Skeletal muscle cell (primary cell): ENCODE data around the gene H6PD.

Source experiments
- DNase-seq: peaks from one replicate; pipeline ENCODE4 v3.0.0-alpha.2; 2010; ENCODE audit warnings: low read depth
- H3K4me3 ChIP-seq: 2 replicates; pipeline ENCODE4 v1.5.1; 2011; ENCODE audit warnings: low read depth, mild to moderate bottlenecking, control low read depth, low read length, moderate library complexity

H6PD gene

DNA sequence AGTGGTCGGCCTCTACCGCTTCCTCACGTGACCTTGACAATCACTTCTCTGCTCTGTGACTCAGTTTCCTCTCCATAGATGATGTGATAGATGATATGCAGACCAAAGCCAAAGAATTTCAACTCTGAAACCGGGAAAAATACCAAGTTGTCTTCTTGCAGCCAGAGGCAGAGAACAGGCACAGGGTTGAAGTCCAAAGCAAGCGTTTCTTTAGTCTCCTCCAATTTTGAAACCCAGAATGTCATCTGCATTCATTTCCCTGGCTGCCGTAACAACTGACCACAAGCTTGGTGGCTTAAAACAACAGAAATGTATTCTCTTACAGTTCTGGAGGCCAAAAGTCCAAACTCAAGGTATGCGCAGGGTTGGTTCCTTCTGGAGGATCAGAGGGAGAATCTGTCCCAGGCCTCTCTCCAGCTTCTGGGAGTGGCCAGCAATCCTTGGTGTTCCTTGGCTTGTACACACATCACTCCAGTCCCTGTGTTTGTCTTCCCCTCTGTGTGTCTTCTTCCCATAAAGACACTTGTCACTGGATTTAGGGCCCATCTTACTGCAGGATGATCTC lies 30.3 kb upstream of the H6PD start:
- H3K4me3 ChIP-seq: no peak overlapping the region
- no peak for DNase-seq

DNA sequence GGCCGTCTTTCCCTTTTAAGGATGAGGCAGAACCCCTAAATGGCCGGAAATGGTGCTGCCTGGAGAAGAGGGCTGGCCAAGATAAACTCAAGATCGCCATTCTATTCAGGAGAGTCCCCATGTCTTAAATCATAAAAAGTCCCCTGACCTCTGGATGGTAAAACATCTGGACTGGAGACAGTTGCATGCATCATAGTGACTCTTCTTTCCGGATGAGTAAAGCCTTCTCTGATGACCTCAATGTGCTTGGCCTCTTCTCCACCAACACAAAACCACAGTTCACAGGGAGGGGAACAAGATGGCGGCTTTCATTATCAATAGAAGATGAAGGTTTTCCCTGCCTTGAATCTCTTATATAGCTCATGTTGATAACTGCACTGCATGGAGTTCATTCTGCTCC lies 27.5 kb upstream of the H6PD start:
- H3K4me3 ChIP-seq: no peak overlapping the region
- DNase-seq: peak; percentile 85

DNA sequence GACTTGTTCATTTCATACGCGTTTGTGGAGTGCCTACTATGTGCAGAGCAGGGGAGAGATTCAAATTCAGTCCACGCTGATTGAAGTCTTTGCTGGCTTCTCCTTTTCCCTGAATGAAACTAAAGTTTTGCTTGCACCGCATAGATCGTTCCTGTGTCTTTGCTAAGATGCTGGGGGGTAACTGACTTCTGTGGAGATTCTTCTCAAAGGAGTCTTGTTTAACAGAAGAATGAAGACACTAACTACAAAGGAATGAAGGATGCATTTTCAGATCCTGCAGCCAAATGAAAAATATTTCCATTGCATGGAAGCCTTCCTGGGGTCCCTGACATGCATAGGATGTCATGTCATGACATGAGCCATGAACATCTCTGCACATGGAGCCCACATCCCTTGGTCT lies 26.9 kb upstream of the H6PD start:
- DNase-seq: no peak

DNA sequence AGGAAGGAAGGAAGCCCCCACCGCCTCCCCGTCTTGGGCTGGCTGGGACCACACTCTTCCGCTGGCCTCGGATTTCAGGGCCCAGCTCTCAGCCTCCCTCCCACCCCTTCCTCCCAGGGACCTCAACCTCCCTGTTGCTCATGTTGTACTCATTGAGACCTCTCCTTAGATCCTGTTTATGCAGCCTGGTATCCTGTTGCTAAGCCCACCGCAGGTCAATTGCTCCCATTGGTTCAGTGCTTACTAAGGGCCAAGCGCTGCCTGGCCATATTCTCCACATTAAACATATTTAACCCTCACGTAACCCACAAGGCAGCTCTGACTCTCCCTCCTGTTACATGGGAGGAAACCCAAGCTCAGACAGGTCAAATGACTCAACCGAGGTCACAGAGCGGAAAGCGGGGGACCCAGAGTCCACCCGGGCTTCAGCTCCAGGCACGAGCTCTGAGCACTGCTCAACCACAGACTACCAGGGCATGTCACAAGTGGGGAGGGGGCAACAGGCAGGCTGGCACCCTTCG lies 23.2 kb upstream of the H6PD start:
- H3K4me3 ChIP-seq: no peak overlapping the region
- peak; percentile 89 for DNase-seq

More for the DNA sequence above, 26.9 kb upstream of the H6PD start:
- no peak overlapping the region for H3K4me3 ChIP-seq

DNA sequence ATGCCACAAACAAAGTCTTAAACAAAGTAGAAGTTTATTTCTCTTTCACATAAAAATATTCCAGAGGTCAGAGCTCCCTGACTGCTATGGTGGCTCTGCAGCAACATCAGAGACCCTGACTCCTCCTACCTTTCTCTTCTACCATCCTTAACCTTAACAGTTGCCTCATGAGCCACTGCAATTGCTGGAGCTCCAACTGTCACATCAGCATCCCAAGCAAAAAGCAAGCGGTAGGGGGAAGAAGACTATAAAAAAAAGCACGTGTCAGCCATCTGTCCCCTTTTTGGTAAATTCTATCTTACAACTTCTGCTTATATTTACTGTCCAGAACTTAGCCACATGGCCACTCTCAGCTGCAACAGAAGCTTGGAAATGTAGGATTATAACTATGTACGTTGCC lies 21.8 kb upstream of the H6PD start:
- no peak for DNase-seq
- H3K4me3 ChIP-seq: no peak overlapping the region

DNA sequence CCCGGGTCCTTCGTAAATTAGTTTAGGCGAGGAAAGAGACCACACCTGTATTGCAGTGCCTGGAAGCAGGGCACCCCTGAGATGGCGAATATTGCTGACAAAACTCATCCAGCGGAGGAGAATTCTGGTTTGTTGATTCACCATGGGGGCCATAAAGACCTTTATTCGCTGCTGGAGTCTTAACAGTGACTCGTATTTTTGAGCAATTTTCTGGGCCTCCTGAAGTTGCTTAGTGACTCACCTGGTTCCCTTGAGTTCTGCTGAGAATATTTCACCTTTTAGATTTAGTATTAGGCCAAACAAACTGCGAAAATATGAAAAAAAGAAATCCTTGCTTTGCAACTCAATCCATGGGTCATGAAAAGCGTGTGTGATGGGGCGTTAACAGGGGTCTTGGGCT lies 20.6 kb upstream of the H6PD start:
- no peak for DNase-seq
- no peak overlapping the region for H3K4me3 ChIP-seq

DNA sequence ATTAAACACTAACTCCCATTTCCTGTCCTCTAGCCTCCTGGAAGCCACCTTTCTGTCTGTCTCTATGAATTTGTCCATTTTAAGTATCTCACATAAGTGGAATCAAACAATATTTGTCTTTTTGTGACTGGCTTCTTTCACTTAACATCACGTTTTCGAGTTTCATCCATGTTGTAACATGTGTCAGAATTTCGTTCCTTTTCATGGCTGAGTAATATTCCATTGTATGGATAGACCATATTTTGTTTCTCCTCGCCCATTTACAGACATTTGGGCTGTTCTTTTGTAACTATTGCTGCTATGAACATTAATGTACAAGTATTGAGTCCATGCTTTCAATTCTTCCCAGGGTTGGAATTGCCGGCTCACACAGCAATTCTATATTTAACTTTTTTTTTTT lies 15.7 kb upstream of the H6PD start:
- H3K4me3 ChIP-seq: no peak overlapping the region
- DNase-seq: no peak

DNA sequence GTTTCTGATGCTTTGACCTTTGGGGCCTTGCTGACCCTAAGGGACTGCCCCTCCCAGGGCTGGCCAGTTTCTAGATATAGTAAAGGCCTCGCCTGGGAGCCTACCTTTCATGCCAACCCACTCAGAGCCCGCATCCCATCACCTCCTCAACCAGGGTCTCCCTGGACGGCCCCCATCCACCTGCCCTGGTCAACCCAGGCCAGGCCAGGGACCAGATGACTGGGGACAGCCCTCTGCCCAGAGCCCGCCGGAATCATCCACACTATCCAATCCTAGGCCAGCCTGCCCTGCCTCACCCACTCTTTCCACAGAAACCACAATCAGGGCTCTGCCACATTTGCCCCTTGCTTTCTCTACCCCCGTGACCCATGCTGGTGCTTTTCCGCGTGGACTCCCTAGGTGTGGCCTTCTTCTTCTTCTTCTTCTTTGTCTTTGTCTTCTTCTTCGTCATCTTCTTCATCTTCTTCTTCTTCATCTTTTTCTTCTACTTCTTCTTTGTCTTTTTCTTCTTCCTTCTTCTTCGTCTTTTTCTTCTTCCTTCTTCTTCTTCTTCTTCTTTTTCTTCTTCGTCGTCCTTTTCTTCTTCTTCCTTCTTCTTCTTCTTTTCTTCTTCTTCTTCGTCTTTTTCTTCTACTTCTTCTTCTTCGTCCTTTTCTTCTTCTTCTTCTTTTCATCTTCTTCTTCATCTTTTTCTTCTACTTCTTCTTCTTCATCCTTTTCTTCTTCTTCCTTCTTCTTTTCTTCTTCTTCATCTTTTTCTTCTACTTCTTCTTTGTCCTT lies 11.5 kb upstream of the H6PD start:
- no peak for DNase-seq
- H3K4me3 ChIP-seq: no peak overlapping the region

DNA sequence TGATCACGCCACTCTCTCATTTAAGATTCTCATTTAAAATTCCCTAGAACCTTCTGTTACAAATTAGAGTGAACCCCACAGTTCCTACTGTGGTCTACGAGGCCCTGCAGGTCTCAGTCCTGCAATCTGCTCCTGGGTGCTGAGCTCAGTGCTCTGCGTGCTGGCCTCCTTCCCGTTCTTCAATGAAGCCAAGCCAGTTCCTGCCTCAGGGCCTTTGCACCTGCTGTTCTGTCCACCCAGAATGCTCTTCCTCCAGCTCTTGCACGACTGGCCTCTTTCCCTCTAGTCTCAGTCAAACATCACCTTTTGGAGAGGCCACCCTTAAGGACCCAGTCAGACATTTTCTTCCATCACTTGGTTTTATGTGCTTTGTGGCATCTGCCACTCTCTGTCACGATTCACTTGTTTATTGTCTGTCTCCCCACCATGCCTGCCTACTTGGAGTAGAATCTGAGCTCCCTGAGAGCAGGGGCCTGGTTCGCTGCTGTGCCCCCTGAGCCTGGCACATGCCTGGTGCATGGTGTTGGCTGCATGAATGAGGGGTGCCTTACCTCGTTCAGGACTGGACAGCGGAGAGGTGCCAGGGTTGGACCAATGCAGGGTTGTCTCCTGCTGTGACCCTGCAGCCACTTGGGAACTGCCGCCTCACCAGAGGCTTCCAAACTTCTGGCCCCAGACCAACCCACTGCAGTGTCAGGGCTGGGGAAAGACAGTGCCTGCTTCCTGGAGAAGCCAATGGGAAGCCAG lies 9.7 kb upstream of the H6PD start:
- DNase-seq: no peak
- no peak overlapping the region for H3K4me3 ChIP-seq

DNA sequence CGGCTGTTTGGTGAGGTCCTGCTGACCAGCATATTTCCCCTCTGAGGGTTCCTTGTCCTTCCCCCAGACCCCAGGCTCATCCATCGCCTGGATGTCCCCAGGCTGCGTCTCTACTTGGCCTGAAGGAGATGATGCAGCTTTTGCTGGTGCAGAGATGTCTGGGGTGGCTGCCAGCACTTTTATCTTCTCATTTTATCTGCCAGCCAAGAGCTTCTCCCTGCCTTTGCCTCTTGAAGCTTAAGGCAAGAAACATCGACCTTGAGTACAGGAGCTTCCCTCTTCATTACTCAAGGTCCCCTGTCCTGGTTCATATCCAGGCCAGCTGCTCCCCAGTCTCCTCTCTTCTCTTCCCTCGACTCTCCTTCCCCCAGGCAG lies 9.2 kb upstream of the H6PD start:
- DNase-seq: no peak
- H3K4me3 ChIP-seq: no peak overlapping the region

DNA sequence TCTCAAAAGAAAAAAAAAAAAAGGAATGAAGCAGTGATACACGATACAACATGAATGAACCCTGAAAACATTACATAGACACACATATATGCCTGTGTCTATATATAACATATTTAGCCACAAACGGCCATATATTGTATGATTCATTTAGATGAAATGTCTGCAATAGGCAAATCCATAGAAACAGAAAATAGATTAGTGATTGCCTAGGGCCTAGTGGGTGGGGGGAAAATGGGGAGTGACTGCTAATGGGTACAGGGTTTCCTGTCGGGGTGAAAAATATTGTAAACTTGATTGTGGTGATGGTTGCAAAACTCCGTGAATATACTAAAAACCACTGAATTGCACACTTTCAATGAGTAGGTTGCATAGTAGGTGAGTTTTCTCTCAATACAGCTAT lies 6.0 kb upstream of the H6PD start:
- no peak for DNase-seq

DNA sequence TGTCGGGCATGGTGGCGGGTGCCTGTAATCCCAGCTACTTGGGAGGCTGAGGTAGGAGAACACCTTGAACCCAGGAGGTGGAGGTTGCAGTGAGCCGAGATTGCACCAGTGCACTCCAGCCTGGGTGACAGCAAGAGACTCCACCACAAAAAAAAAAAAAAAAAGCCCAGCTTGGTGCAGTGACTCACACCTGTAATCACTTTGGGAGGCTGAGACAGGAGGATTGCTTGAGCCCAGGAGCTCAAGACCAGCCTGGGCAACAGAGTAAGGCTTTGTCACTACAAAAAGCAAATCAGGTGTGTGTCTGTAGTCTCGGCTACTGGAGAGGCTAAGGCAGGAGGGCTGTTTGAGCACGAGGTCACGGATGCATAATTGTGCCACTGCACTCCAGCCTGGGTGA lies 5.0 kb upstream of the H6PD start:
- H3K4me3 ChIP-seq: no peak overlapping the region
- no peak for DNase-seq

More for the DNA sequence above, 6.0 kb upstream of the H6PD start:
- no peak overlapping the region for H3K4me3 ChIP-seq

DNA sequence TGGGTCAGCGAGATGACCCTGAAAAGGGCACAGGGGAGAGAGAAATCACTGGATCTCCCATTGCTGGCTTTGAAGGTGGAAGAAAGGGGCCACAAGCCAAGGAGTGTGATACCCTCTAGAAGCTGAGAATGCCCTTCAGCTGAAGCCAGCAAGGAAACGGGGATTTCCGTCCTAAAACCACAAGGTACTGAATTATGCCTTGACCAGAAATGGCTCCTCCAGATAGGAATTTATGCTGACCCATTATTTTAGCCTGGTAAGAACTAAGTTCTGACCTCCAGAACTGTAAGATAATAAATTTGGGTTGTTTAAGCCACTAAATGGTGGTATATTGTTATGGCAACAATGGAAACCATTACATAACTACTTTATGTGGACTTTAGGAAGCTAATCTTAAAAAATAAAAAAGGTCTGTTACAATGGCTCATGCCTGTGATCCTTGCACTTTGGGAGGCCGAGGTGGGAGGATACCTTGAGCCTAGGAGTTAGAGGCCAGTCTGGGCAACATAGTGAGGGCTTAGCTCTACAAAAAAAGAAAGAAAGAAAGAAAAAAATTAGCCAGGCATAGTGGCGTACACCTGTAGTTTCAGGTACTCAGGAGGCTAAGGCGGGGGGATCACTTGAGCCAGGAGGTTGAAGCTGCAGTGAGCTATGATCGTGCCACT lies 3.6 kb upstream of the H6PD start:
- no peak overlapping the region for H3K4me3 ChIP-seq
- DNase-seq: no peak

DNA sequence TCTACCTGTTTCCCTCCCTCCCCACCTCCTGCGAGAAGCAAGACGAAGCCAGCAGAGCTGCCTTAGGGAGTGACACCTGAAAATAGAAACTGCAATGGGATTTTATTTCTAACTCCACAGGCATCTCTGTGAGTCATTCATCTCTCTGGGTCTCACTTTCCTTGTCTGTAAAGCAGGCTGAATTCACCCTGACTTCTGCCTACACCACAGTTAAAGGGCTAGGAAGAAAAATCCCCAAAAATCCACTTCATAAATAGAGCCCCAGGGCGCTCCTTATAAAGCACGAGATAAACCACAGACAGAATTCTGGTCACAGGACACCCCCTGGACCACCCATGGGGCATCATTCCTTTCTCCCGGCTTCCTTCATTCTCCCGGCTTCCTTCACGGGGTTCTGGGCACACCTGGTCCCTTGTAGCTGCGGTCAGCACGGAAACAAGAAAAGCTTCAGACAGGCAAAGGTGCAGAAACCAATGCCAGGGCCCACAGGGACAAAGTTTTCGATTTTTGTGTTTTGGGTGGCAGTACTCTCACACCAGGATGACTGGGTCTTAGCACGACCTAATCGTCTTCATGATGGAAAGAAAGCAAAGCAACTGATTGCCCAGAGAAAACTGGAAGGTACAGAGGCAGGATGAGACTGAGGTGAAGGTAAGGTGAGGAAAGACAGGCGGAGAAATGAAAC lies 2.8 kb upstream of the H6PD start:
- H3K4me3 ChIP-seq: no peak overlapping the region
- no peak for DNase-seq

DNA sequence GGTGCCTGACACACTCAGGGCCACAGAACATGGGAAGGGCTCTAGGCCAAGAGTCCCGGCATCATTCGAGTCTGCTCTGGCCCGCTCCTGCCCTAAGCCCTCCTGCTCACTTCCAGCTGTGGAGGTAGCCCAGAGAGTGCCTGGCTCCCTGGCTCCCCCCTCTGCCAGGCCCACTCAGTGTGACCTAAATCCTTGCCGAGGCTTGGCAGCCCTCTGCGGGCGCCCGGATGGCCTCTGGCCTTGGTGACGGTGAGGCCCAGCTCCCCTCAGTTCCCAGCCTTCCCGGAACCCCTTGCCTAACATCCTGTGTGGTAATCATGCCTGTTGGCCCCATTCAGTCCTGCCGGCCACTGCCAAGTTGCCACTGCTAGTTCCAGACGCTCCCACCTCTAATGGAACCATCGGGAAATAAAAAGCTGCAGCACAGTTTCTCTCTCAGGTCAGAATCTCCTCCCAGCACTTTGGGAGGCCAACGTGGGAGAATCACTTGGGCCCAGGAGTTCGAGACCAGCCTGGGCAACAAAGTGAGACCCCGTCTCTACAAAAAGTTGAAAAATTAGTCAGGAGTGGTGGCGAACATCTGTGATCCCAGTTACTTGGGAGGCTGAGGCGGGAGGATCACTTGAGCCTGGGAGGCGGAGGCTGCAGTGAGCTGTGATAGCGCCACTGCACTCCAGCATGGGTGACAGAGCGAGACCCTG lies 1.2 kb upstream of the H6PD start:
- DNase-seq: peak; percentile 93
- H3K4me3 ChIP-seq: no peak overlapping the region

DNA sequence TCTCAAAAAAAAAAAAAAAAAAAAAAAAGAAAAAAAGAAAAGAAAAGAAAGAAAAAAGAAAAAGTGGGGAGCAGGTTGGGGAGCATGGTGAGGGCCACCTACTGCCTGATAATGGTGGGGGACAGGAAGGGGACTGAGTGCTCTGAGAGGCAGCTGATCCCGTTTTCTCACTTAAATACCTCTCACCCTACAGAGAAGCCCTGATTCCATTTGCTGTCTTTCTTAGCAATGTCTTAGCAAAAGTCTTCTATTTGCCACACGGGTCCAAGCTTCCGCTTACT lies 692 bp upstream of the H6PD start:
- no peak for DNase-seq
- peak overlapping the region; percentile 42 for H3K4me3 ChIP-seq

DNA sequence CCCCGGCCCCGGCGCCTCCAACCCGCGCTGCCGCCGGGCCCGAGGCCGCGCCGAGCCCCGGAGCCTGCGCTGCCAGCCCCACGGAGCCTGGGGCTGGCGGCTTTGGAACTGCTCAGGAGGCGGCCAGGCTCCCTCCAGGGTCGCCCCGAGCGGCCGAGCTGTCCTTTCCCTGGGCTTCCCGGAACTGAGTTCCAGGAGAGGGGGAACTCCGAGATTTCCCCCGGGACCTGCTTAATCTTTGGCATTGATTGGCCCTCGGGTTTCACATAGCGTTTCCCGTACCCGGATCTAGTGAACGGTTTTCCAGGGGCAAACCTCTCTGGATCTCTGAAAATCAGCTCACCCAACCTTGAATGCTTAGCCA lies 504 bp downstream of the H6PD start:
- peak overlapping the region; percentile 70 for H3K4me3 ChIP-seq
- DNase-seq: no peak

DNA sequence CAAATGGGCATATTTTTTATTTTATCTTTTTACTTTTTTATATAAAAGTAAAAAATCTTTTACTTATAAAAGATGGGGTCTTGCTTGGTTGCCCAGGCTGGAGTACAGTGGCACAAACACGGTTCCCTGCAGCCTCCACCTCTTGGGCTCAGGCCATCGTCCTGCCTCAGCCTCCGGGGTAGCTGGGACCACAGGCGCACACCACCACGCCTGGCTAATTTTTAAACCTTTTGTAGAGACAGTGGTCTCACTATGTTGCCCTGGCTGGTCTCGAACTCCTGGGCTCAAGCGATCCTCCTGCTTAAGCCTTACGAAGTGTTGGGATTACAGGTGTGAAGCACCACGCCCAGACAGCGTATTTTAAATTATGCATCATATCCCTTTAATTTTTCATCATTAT lies 986 bp downstream of the H6PD start:
- peak overlapping the region; percentile 70 for H3K4me3 ChIP-seq
- DNase-seq: no peak

DNA sequence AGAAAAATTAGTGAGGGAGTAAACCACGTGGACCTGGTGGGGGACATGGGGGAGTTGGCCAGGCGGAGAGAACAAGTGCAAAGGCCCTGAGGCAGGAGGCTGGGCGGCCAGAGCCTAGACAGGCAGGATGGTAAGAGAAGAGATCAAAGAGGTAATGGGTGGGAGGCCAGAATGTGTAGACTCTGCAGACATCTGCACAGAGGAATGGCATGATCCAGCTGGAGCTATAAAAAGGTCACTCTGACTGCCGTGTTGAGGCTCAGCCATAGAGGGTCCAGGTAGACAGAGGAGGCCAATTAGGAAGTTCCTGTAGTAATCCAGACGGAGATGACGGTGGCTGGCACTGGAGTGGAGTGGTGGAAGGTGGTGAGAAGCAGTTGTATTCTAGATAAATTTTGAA lies 3.6 kb downstream of the H6PD start:
- H3K4me3 ChIP-seq: no peak overlapping the region
- DNase-seq: no peak
